Testis (tissue), 3 donors: Measurements from ENCODE around the gene FGFR2. TPM values are rescaled to one million over a fixed set of nuclear protein-coding genes. Genes with fewer than 3 reads are reported as not detected.
A peak's percentile ranks its signal among the peaks of the same experiment; 100 is the strongest.

Experiments used
- DNase-seq: peaks from one replicate; pipeline ENCODE4 v3.0.0-alpha.2; 2019
- H3K27ac ChIP-seq, 2 donors: fragments of 200-600 bp; sonication (generic); one replicate each; pipeline ENCODE4 v1.5.1; 2019
- H3K27me3 ChIP-seq: fragments of 200-600 bp; sonication (generic); one replicate; pipeline ENCODE4 v1.5.1; 2019
- H3K36me3 ChIP-seq: fragments of 200-600 bp; sonication (generic); one replicate; pipeline ENCODE4 v1.5.1; 2017; ENCODE audit warnings: low read depth; ENCODE audit errors: missing control alignments
- H3K4me1 ChIP-seq: fragments of 200-600 bp; sonication (generic); one replicate; pipeline ENCODE4 v1.5.1; 2019
- H3K4me3 ChIP-seq, 2 donors: fragments of 200-600 bp; sonication (generic); one replicate each; pipeline ENCODE4 v1.5.1; 2017 to 2019
- H3K9me3 ChIP-seq: fragments of 200-600 bp; sonication (generic); one replicate; pipeline ENCODE4 v1.5.1; 2017
- CTCF ChIP-seq, 3 experiments: fragments of 450-650 bp in 2 of 3; fragments of 200-600 bp in 1 of 3; sonication (generic) in 1 of 3; IDR thresholded peaks; one replicate each; pipeline ENCODE4 v1.5.1; 2016 to 2019; ENCODE audit warnings: antibody characterized with exemption in 3 of 3, mild to moderate bottlenecking in 2 of 3, moderate library complexity in 1 of 3
- POLR2A ChIP-seq: fragments of 450-650 bp; IDR thresholded peaks from one replicate; pipeline ENCODE4 v1.6.1; 2017; ENCODE audit warnings: antibody characterized with exemption, mild to moderate bottlenecking, moderate library complexity
- WGBS, 2 donors: methylation state at CpG; one replicate each; pipeline ENCODE4 v1.1.5; 2018; 5-methylcytosine and 5-hydroxymethylcytosine counted together
- intact Hi-C: fragments of 100-400 bp; cut with DNase I; formaldehyde crosslinking; loops from one replicate; pipeline ENCODE4 v1.15.1; 2023; ENCODE audit warnings: low total_unique reads
- polyA plus RNA-seq: library from polyadenylated mRNA; stranded (reverse); fragments of 350-450 nt; fragmentation: Illumina TruSeq; extraction: RNeasy Lipid Tissue Mini Kit (QIAGEN cat#74804); gene quantifications from one replicate; pipeline ENCODE4 v1.2.3, GENCODE V29; 2014; ENCODE audit warnings: low read depth, low replicate concordance; ENCODE audit not compliant: insufficient read depth
- total RNA-seq, 2 donors: library from RNA; depleted of rRNA; stranded (reverse); fragments of >200 nt; gene quantifications; one replicate each; pipeline ENCODE4 v1.2.3, GENCODE V29; 2016

FGFR2 gene
- total and polyA plus RNA-seq, 3 donors from 2014 or later, result 23.2 to 28.9 (median 23.4) TPM

- TF ChIP-seq POLR2A, result no peak
- TF ChIP-seq CTCF (IDR thresholded peaks at IDR 0.05), result no peak
- no peaks in the 10 kb centered on the region for H3K4me1 ChIP-seq
- no peak for DNase-seq
- WGBS, 2 donors, result 85 to 95% methylated on average over 2 of the region's 2 CpGs
- H3K9me3 ChIP-seq, result no peaks in the 10 kb centered on the region
- intact Hi-C loops, result no loop called here
- H3K27me3 ChIP-seq, result no peaks in the 10 kb centered on the region
- H3K4me3 ChIP-seq, result no peak overlapping the region
- H3K27ac ChIP-seq, result no peak overlapping the region
- no peaks in the 10 kb centered on the region for H3K36me3 ChIP-seq
Observed at GRCh38 chr10:121440461-121440860, 157.8 kb downstream of the FGFR2 start.

- Histone ChIP-seq H3K4me3 (no peak overlapping the region), H3K27me3 (no peaks in the 10 kb centered on the region), H3K36me3 (no peaks in the 10 kb centered on the region), H3K27ac (no peak overlapping the region), H3K4me1 (no peaks in the 10 kb centered on the region), H3K9me3 (no peaks in the 10 kb centered on the region)
- 95 to 97% methylated on average over 2 of the region's 2 CpGs for WGBS, 2 donors
- no peak for DNase-seq
- TF ChIP-seq POLR2A, result no peak
- TF ChIP-seq CTCF (IDR thresholded peaks at IDR 0.05), result no peak
- intact Hi-C loops, result no loop called here
Observed at GRCh38 chr10:121438333-121438732, 159.9 kb downstream of the FGFR2 start.

GRCh38 chr10:121437596-121437995, 160.6 kb downstream of the FGFR2 start:
- 34 to 42% methylated on average over 3 to 4 of the region's 4 CpGs for WGBS, 2 donors

GRCh38 chr10:121436630-121437341, 161.5 kb downstream of the FGFR2 start:
- TF ChIP-seq POLR2A (no peak), CTCF (IDR thresholded peaks at IDR 0.05) (no peak)
- intact Hi-C loops, result no loop called here
- H3K9me3 ChIP-seq, result no peaks in the 10 kb centered on the region
- DNase-seq, result no peak
- no peak overlapping the region for H3K4me3 ChIP-seq
- no peaks in the 10 kb centered on the region for H3K4me1 ChIP-seq
- no peak overlapping the region for H3K27ac ChIP-seq
- H3K36me3 ChIP-seq, result no peaks in the 10 kb centered on the region
- 77 to 80% methylated on average over 5 of the region's 5 CpGs for WGBS, 2 donors
- H3K27me3 ChIP-seq, result no peaks in the 10 kb centered on the region

More at GRCh38 chr10:121437596-121437995, 160.6 kb downstream of the FGFR2 start:
- Histone ChIP-seq H3K27me3 (no peaks in the 10 kb centered on the region), H3K36me3 (no peaks in the 10 kb centered on the region), H3K4me3 (no peak overlapping the region), H3K4me1 (no peaks in the 10 kb centered on the region), H3K9me3 (no peaks in the 10 kb centered on the region), H3K27ac (no peak overlapping the region)
- peak; percentile 27 for DNase-seq
- TF ChIP-seq POLR2A, result no peak
- TF ChIP-seq CTCF (IDR thresholded peaks at IDR 0.05), result no peak
- intact Hi-C loops, result no loop called here

GRCh38 chr10:121436281-121436629, 162.0 kb downstream of the FGFR2 start:
- H3K4me1 ChIP-seq, result no peaks in the 10 kb centered on the region
- no peak overlapping the region for H3K4me3 ChIP-seq
- H3K27ac ChIP-seq, result no peak overlapping the region
- TF ChIP-seq POLR2A (no peak), CTCF (IDR thresholded peaks at IDR 0.05) (no peak)
- WGBS, 2 donors, result 89 to 90% methylated on average over 5 of the region's 5 CpGs
- H3K27me3 ChIP-seq, result no peaks in the 10 kb centered on the region
- no peak for DNase-seq
- intact Hi-C loops, result no loop called here
- no peaks in the 10 kb centered on the region for H3K9me3 ChIP-seq
- H3K36me3 ChIP-seq, result no peaks in the 10 kb centered on the region
